Endometrium (tissue), 2 donors: ENCODE data around the gene TPM1.

Source experiments
- FAIRE-seq: peaks from 2 replicates; lab custom pipeline; 2012; peaks lifted over from hg19 to GRCh38; lab: Jason Lieb, UNC
- donor health status: control.
- donor health status: control.

The TPM1 gene

DNA sequence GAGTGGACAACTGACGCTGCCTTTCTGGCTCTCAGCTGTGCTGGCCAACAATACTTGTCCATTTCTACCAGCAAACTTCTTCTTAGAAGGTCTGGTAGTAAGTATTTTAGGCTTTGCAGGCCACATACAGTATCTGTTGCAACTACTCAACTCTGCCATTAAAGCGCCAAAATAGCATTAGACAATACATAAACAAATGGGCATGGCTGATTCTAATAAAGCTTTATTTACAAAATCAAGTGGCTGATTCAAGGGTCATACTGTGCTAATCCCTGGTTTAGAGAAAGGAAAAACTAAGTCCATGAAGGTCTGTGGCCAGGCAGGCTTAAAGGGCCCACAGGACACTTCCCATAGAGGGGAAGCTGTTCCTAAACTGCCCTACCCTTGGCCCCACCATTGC lies 26.3 kb upstream of the TPM1 start:
- no peak for FAIRE-seq

DNA sequence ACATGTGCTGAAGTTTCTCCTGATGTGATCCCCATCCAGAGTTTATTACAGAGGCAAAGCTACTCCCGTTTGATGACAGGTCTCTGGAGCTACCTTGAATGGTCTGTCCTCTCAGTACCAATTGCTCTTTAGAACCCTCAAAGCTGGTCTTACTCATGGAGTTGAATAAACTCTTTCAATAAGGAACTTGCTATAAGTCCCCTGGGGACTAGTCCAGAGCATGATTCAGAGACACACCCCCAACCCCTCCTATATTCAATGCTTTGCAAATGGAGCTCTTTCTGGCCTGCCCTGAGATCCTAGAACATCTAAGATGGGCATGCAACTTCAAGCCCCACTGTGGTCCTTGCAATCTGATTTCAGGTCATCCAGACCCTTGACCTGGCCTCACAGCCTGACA lies 23.9 kb upstream of the TPM1 start:
- no peak for FAIRE-seq

GRCh38 chr15:63019511-63020109 lies 22.9 kb upstream of the TPM1 start:
- FAIRE-seq: no peak

DNA sequence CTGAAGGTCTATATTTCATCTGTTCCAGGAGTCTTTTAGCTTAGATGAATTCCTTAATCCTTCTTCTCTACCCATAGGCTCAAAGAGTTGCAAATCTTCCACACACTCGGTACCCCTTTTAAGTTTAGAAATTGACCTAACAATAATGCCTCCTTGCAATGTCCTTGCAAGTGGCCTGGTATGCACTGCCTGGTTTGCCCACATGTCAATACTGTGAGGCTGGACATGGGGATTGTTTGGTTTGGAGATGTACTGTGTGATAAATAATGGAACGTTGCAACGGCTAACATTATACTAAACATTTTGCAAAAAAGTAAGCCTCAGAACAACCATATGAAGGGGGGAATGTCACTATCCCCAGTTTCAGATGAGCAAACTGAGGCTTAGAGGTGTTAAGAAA lies 22.4 kb upstream of the TPM1 start:
- no peak for FAIRE-seq

- no peak for FAIRE-seq
These were observed 21.7 kb upstream of the TPM1 start for GRCh38 chr15:63020759-63021430.

DNA sequence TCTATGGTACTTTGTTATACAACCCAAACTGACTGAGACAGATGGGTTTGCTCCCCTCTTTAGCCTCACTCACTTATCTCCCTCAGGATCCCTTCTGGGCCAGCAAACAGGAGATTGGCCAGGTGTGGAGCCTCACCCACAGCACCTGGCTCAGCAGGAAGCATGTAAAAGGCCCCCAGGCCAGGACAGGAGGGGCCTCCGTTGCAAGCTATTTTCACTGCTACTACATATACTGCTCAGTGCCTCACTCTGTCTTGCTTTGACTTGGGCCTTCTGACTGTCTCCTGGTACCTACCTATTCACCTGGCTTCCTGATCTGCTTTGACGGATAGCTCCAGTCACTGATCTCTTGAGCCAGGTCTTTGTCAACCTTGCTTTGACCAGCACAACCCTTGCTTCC lies 20.4 kb upstream of the TPM1 start:
- FAIRE-seq: no peak

- FAIRE-seq: no peak
These were observed 19.9 kb upstream of the TPM1 start for GRCh38 chr15:63022663-63023062.

- FAIRE-seq: no peak
These were observed 19.1 kb upstream of the TPM1 start for GRCh38 chr15:63023351-63023945.

DNA sequence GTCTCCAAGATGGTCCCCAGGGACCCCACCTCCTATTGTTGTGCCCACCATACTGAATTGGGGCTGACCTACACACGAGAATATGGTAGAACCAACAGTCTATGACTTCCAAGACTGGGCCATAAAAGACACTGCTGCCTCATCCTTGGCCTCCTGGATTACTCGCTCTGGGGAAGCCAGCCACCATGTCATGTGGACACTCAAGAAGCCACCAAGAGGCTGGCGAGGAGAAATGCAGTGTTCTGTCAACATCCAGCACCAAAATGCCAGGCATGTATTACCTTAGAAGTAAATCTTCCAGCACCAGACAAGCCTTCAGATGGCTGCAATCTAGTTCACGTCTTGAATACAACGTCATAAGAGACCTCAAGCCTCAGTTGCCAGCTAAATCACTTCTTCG lies 17.1 kb upstream of the TPM1 start:
- no peak for FAIRE-seq

- no peak for FAIRE-seq
These were observed 14.9 kb upstream of the TPM1 start for GRCh38 chr15:63027646-63028045.

DNA sequence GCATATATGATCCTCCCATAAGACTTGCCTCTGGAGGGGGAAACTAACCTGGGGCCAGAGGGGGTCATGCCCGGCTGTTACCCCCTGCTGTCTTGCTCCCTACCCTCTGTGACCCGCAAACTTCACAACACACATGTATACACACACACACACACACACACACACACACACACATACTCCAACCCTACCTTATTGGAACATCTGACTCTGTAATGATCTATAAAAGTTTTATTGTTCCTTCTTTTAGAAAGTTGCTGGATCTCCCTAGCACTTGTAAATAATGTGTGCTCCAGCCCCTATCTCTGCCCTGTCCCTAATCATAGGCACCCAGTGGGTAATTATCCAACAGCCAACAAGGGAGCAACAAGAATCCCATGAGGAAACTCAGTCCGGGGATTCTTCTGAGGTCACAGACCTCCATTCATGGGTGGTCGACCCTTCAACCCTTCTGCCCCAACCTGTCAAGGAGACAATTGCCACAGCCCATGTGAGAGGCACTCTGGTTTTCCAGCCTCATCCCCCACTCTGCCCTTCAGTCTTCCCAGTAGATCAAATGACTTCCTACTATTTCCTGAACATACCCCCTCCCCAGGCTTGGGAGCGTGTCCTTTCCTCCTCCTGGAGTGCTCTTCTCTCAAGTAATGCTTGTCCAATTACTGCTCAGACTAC lies 14.0 kb upstream of the TPM1 start:
- no peak for FAIRE-seq

DNA sequence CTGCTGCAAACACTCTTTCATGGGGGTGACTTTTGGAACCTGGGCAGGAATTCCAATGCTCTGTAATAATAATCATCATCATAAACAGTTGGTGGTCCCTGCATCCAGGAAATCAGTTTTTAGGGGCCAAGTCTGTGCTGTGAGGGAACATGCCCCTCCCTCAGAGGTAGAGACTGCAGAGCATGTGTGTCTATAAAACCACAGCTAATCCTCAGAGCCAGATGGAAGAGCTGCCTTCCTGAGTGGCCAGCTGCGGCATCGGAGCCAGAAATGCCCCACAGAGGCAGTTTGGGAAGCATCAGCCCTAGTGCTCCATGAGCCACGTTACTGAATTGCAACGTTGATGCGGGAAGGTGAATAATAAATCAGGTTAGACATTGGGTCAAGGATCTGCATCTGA lies 12.9 kb upstream of the TPM1 start:
- FAIRE-seq: no peak

- no peak for FAIRE-seq
These were observed 12.4 kb upstream of the TPM1 start for GRCh38 chr15:63030101-63030551.

- no peak for FAIRE-seq
These were observed 8.0 kb upstream of the TPM1 start for GRCh38 chr15:63034578-63034977.

- no peak for FAIRE-seq
These were observed 7.3 kb upstream of the TPM1 start for GRCh38 chr15:63035253-63035652.

- no peak for FAIRE-seq
These were observed 6.6 kb upstream of the TPM1 start for GRCh38 chr15:63035977-63036376.

DNA sequence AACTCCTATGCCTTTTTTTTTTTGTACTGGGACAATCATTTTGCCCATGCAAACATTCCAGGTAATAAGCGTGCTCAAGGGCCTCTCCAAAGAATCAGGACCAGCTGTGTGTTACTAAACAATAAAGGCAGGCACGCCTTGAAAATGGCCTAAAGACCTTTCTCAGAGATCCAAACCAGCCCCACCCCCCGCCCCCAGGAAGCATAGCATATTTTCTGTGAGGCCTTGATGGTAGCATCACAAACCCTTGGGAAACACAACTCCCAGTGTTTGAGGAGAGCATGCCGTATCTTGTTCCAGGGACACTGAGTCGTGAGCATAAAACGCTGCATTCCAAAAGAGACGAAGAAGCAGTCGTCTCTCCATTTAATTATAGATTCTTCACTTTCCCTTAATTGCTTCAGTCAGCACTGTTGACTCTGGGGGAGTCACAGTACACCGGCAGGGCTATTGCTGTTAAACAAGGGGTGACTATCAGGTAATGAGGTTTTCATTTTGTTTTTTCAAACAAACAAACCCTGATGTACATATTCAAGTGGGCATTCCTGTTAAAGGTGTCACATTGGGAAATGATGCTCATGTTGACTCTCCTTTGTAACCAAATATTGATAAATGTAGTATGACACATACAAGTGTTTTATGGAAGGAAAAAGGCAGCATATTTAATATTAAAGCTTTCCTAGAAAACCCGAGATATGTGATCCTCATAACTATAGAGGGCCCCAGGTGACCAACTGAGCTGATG lies 4.4 kb upstream of the TPM1 start:
- no peak for FAIRE-seq

GRCh38 chr15:63038926-63039673 lies 3.4 kb upstream of the TPM1 start:
- no peak for FAIRE-seq

DNA sequence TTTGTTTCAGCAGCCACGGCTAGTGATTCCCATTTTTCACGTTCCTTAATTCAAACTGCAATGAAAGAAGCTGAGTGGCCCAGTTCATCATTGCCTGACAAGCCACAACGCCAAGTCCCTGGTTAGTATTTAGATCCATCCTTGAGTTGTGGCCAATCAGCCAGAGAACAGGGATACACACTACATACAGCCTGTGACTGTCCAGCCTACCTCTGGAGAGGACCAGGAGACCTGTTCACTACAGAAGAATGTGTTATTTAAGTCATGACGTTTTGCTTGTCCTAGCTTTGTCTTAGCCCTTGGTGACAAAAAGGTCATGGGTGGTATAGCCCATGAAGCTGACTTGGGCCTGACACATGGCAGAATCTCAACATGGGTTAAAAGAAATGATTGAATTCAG lies 2.7 kb upstream of the TPM1 start:
- no peak for FAIRE-seq

DNA sequence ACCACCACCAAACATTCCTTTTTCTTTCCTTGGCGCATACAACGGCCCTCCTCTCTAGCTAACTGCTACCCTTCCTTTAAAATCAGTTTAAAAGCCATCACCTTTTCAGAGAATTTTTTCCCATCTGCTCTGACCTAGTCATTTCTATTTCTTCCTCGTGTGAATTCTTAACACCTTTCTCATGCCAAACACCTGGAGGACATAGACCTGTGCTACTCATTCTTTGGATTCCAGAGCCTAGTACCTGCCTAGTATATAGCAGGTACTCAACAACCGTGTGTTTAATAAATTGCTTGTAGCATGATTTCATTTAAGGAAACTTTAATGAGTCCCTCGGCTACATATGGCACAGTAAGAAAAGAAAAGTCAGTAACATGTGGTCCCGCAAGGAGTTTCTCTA lies 2.0 kb upstream of the TPM1 start:
- FAIRE-seq: no peak

DNA sequence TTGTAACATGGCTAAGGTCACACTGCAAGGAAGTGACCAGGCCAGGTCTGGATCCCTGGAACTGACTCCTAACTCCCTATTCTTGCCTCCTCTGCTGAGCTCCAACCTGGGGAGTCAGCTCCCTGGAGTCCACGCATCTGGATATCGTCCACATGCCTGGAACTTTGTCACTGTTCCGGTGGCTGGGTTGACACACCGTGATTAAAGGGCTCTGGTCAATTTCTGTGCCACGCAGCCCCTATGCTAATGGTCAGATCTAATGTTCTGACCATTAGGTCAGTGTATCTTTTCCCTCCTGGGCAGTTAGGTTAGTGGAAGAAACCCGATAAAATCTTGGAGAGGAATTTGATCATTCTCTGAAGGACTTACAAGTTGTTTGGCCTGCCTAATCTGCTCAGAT lies 1.6 kb upstream of the TPM1 start:
- FAIRE-seq: no peak

DNA sequence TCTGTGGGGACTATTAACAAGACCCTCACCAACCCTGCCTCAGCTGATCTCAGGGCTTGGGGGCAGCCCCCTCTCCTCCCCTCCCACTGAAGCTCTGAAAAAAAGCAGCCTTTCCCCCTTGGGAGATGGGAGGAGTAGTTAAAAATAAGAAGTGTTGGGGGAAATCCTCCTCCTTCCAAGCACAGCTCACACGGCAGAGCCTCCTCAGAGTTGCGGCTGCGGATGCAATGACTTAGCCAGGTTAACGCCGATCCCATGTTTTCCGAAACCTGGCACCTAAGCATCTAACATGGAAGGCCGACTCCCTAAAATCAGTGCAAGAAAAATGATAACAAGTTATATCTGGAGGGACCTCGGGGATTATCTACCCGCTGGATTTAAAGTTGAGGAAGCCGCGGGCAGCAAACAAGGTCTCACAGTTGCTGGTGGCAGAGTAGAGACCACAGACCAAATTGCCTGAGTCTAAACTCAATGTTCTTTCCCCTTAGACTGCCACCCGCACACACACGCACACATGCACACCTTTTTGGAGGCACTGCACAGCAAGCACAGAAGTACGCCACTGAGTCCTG lies 1.1 kb upstream of the TPM1 start:
- no peak for FAIRE-seq
